HG03039 (cell line): ENCODE data around the gene ZNF552.

Experiments used
- ATAC-seq: cut with Tn5 transposase; IDR thresholded peaks from one replicate; pipeline ENCODE4 v1.9.1; 2021; ENCODE audit warnings: mild to moderate bottlenecking, moderate library complexity; ENCODE audit not compliant: unreplicated experiment

Gene ZNF552

DNA sequence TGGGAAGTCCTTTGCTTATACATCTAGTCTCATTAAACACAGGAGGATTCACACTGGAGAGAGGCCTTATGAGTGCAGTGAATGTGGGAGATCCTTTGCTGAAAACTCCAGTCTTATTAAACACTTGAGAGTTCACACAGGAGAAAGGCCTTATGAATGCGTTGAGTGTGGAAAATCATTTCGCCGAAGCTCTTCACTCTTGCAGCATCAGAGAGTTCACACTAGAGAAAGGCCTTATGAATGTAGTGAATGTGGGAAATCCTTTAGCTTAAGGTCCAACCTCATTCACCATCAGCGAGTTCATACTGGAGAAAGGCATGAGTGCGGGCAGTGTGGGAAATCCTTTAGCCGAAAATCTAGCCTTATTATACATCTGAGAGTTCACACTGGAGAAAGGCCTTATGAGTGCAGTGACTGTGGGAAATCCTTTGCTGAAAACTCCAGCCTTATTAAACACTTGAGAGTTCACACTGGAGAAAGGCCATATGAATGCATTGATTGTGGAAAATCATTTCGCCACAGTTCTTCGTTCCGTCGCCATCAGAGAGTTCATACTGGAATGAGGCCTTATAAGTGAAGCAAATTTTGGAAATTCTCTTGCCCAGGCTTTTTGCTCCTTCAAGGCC lies 35.4 kb downstream of the ZNF552 start:
- no peak for ATAC-seq

DNA sequence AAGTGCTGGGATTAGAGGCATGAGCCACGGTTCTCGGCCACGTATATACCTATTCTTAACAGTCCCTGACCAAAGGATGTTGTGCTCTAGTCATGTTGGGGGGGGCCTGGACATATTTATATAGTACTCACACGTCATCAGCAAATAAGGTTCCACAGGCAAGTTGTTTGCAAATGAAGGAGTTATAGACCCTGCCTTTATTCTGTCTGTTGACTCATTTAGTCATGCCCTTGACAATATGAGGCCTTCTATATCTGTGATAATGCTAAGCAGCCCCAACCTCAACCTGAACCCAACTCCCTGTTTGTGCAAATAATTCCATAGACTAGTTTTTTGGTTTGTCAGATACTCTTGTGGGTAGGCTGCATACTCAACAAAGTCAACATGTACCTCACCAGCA lies 36.4 kb downstream of the ZNF552 start:
- ATAC-seq, result no peak

DNA sequence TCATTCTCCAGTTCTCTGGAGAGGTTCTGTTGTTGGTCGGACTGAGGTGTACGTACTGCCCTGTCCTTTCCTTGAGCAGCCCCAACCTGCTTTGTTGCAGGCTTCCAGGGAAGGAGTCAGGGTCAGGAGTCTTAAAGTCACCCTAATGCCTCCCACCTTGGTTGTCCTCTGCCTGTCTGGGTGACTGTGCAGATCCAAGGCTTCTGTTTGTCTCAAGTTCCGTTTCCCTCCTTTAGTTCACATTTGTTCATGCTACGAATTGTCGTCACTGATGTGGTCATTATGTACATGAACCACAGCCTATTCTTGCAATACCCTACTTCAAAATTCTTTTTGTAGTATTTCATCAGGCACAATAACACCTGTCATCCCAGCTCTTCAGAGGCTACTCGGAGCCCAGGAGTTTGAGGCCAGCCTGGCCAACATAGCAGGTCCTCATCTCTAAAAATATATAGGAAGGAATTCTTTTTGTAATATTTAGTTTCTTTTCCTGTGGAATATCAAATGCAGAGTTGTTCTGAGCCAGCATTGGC lies 37.9 kb downstream of the ZNF552 start:
- ATAC-seq, result no peak

DNA sequence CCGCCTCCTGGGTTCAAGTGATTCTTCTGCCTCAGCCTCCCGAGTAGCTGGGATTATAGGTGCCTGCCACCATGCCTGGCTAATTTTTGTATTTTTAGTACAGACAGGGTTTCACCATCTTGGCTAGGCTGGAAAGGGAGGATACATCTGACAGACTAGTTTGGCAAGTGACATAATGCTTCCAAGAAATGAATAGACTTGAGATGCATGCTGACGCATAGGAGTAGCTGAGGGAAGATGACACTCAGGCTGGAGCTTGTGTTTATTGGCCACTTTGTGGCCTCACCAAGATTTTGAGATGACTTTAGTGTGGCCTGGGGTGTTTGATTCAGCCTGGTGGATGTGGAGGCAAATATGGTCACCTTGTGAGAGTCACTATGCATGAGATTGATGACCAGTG lies 41.2 kb downstream of the ZNF552 start:
- ATAC-seq, result no peak

DNA sequence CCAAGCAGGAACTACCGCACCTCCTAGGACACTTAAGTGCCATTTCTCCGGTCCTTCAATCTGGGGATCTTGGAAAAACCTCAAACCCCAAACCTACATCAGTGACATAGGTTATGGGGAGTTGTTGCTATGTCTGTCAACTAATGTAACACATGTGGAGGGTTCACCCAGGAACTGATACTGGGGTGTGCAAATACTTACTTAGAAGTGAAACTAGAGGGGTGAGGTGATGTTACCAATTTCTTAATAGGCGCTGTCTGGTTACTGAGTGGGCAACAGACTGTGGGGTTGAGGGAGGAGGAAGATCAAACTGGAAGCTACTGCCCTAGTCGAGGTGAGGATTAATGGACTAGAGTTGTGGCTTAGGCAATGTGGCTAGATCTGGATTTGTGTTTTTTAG lies 43.3 kb downstream of the ZNF552 start:
- no peak for ATAC-seq

DNA sequence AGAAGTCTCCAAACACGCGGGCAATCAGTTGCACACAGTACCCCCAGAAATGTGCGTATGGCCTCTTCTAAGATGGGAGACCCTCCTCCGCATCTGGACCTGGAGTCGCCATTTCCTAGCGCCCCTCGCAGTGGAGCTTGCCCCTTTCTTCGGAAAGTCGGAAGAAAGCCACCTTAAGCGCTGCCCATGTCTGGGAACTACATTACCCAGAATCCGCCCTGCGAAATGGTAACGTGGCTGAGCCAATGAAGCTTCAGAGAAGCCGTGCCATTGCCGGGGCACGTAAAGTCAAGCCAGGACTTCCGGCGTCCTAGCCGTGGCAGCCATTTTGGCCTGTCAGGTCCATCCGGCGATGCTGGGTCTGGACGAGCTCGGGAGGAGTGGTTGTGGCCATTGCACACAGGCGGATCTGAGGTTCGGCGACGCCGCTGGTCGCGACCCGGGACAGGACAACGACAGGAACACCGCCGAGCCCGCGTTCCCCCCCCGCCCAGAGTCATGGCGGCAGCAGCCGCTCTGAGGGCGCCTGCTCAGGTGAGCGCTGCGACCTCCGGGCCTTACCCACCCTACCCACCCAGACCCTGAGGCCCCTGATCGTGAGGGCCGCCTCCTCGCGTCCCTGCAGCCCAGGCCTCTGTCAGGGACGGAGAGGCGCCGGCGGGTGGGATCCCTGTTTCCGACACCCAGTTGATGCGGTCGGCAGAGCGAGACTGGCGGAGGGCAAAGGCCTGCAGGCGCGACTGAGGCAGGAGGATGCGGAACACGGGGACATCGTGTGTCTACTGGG lies 45.2 kb downstream of the ZNF552 start, which contains the start of gene ZNF586:
Gene ZNF586, plus strand, starts transcription at position 332 of the 787 bp plus-strand sequence. Its CDS starts 167 bp downstream, at position 499.
- ATAC-seq, result peak; percentile 95

DNA sequence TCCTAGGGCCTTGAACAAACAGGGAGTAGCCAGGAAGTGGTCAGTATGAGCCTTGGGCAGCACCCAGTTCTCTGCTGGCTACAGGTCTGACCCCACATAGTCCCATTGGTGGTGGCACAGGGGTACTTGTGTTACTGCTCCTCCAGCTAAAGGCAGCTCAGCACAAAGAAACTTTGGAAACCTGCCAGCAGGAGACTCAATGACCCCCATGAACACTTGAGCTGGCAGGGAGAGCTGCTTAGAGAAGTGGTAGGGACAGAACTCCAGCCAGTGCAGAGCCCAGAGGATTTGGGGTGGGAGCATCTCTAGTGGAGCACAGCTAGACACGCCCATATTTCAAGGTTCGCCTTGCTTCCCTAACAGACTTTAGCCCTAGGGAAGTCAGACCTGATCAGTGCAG lies 55.6 kb downstream of the ZNF552 start:
- no peak for ATAC-seq

DNA sequence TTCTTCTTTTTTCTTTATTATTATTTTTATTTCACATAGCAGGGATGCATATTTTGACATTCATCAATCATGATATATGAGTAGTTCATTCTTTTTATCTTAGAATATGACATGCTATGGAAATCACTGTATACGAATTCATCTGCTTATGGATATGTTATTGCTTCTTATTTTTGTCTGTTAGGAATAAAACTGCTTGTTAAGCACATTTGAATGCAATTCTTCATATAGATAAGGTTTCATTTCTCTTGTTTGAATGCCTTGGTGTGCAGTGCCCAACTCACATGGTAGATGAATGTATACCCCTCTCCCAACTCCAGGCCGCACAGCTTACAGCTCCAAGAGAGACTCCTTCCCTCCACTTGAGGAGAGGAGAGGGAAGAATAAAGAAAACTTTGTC lies 56.8 kb downstream of the ZNF552 start:
- ATAC-seq, result no peak
